HEK293 (cell line): Measurements from ENCODE around the gene VEGFA.

ENCODE experiments used
- CTCF ChIA-PET: fragments of 350-600 bp; formaldehyde crosslinking; extraction: SDS; loops from one replicate; lab custom pipeline; 2021; ENCODE audit warnings: antibody characterized with exemption; lab: Yijun Ruan, JAX
- POLR2A ChIA-PET: fragments of 300-600 bp; formaldehyde crosslinking; extraction: SDS; loops from one replicate; lab custom pipeline; 2020; ENCODE audit warnings: antibody characterized with exemption, inconsistent platforms; lab: Yijun Ruan, JAX
- H3K27ac ChIP-seq: fragments of 200-500 bp; sonication (Bioruptor generic); 2 replicates; pipeline ENCODE4 v1.5.1; 2014; ENCODE audit warnings: low read depth, low read length, control low read depth, inconsistent platforms; ENCODE audit errors: extremely low read depth
- H3K36me3 ChIP-seq, 2 experiments: fragments of 200-500 bp in 1 of 2; sonication (Bioruptor generic) in 1 of 2; 1 replicate in 1 of 2; 2 replicates in 1 of 2; pipeline ENCODE4 v1.5.1; 2014 to 2017; ENCODE audit warnings: inconsistent platforms in 2 of 2, low read length in 2 of 2; ENCODE audit not compliant: control insufficient read depth in 2 of 2, insufficient read depth in 1 of 2
- H3K4me1 ChIP-seq: fragments of 200-500 bp; sonication (Bioruptor generic); 2 replicates; pipeline ENCODE4 v1.5.1; 2014; ENCODE audit warnings: mild to moderate bottlenecking, low read length, inconsistent platforms; ENCODE audit not compliant: control insufficient read depth, insufficient read depth
- H3K4me3 ChIP-seq: 2 replicates; pipeline ENCODE4 v1.5.1; 2011; ENCODE audit warnings: low read depth, mild to moderate bottlenecking, control low read depth, low read length, moderate library complexity
- H3K9me3 ChIP-seq: fragments of 200-500 bp; sonication (Bioruptor generic); 2 replicates; pipeline ENCODE4 v1.5.1; 2014; ENCODE audit warnings: low read depth, low read length, inconsistent platforms; ENCODE audit not compliant: control insufficient read depth, insufficient read depth
- HOXA7 ChIP-seq: sonication (generic); formaldehyde crosslinking; IDR thresholded peaks from 2 replicates; pipeline ENCODE4 v1.8.1; 2022; ENCODE audit warnings: missing genetic modification reagents, borderline replicate concordance
- KLF9 ChIP-seq: fragments of 450-650 bp; formaldehyde crosslinking; IDR thresholded peaks from 2 replicates; pipeline ENCODE4 v1.5.1; 2016; ENCODE audit warnings: missing biosample characterization, missing genetic modification characterization, low read depth
- PRDM1 ChIP-seq: fragments of 450-650 bp; formaldehyde crosslinking; IDR thresholded peaks from 2 replicates; pipeline ENCODE4; 2016; ENCODE audit warnings: missing biosample characterization, missing genetic modification characterization
- PRDM6 ChIP-seq: fragments of 450-650 bp; formaldehyde crosslinking; IDR thresholded peaks from 2 replicates; pipeline ENCODE4 v1.5.1; 2017; ENCODE audit warnings: missing biosample characterization, missing genetic modification characterization
- RBAK ChIP-seq: fragments of 450-650 bp; formaldehyde crosslinking; IDR thresholded peaks from 2 replicates; pipeline ENCODE4 v1.5.1; 2016; ENCODE audit warnings: missing biosample characterization, missing genetic modification characterization
- SCRT2 ChIP-seq: fragments of 450-650 bp; formaldehyde crosslinking; IDR thresholded peaks from 2 replicates; pipeline ENCODE4 v1.5.1; 2016; ENCODE audit warnings: missing biosample characterization, missing genetic modification characterization
- SP7 ChIP-seq: fragments of 450-650 bp; formaldehyde crosslinking; IDR thresholded peaks from 2 replicates; pipeline ENCODE4 v1.5.1; 2016; ENCODE audit warnings: missing biosample characterization, missing genetic modification characterization
- TCF7L2 ChIP-seq: IDR thresholded peaks from 2 replicates; pipeline ENCODE4 v1.6.1; 2011; ENCODE audit warnings: low read depth, mild to moderate bottlenecking, inconsistent platforms, low read length, moderate library complexity, borderline replicate concordance
- WT1 ChIP-seq: fragments of 450-650 bp; formaldehyde crosslinking; IDR thresholded peaks from 2 replicates; pipeline ENCODE4 v1.5.1; 2016; ENCODE audit warnings: missing biosample characterization, missing genetic modification characterization
- YY1 ChIP-seq: fragments of 450-650 bp; formaldehyde crosslinking; IDR thresholded peaks from 2 replicates; pipeline ENCODE4 v1.5.1; 2018; ENCODE audit warnings: missing biosample characterization, missing genetic modification characterization
- ZBTB20 ChIP-seq: fragments of 450-650 bp; formaldehyde crosslinking; IDR thresholded peaks from 2 replicates; pipeline ENCODE4 v1.5.1; 2016; ENCODE audit warnings: missing biosample characterization, missing genetic modification characterization
- ZFP69B ChIP-seq: fragments of 450-650 bp; formaldehyde crosslinking; IDR thresholded peaks from 2 replicates; pipeline ENCODE4 v1.5.1; 2016; ENCODE audit warnings: missing biosample characterization, missing genetic modification characterization
- ZNF155 ChIP-seq: fragments of 450-650 bp; formaldehyde crosslinking; IDR thresholded peaks from 2 replicates; pipeline ENCODE4 v1.5.1; 2016; ENCODE audit warnings: missing biosample characterization, missing genetic modification characterization
- ZNF202 ChIP-seq: fragments of 450-650 bp; formaldehyde crosslinking; IDR thresholded peaks from 2 replicates; pipeline ENCODE4 v1.5.1; 2016; ENCODE audit warnings: missing biosample characterization, missing genetic modification characterization, borderline replicate concordance
- ZNF24 ChIP-seq: fragments of 450-650 bp; formaldehyde crosslinking; IDR thresholded peaks from 2 replicates; pipeline ENCODE4 v1.5.1; 2016; ENCODE audit warnings: missing biosample characterization, missing genetic modification characterization
- ZNF48 ChIP-seq: fragments of 450-650 bp; formaldehyde crosslinking; IDR thresholded peaks from 2 replicates; pipeline ENCODE4 v1.5.1; 2016; ENCODE audit warnings: missing biosample characterization, missing genetic modification characterization
- ZNF555 ChIP-seq: fragments of 450-650 bp; formaldehyde crosslinking; conservative IDR thresholded peaks from 2 replicates; pipeline ENCODE4 v1.5.1; 2017; ENCODE audit warnings: missing biosample characterization, mild to moderate bottlenecking, missing genetic modification characterization, inconsistent platforms
- ZNF600 ChIP-seq: fragments of 450-650 bp; formaldehyde crosslinking; IDR thresholded peaks from 2 replicates; pipeline ENCODE4 v1.5.1; 2016; ENCODE audit warnings: missing biosample characterization, missing genetic modification characterization
- ZNF610 ChIP-seq: fragments of 450-650 bp; formaldehyde crosslinking; IDR thresholded peaks from 2 replicates; pipeline ENCODE4 v1.5.1; 2016; ENCODE audit warnings: missing biosample characterization, missing genetic modification characterization, borderline replicate concordance
- ZNF704 ChIP-seq: fragments of 450-650 bp; formaldehyde crosslinking; IDR thresholded peaks from 2 replicates; pipeline ENCODE4 v1.5.1; 2016; ENCODE audit warnings: missing biosample characterization, missing genetic modification characterization
- ZNF76 ChIP-seq: fragments of 450-650 bp; formaldehyde crosslinking; IDR thresholded peaks from 2 replicates; pipeline ENCODE4; 2016; ENCODE audit warnings: low read depth, missing biosample characterization, missing genetic modification characterization, borderline replicate concordance
- ZNF792 ChIP-seq: fragments of 450-650 bp; formaldehyde crosslinking; IDR thresholded peaks from 2 replicates; pipeline ENCODE4 v1.5.1; 2016; ENCODE audit warnings: missing biosample characterization, missing genetic modification characterization
- ZSCAN23 ChIP-seq: fragments of 450-650 bp; formaldehyde crosslinking; IDR thresholded peaks from 2 replicates; pipeline ENCODE4 v1.5.1; 2016; ENCODE audit warnings: missing biosample characterization, missing genetic modification characterization
- ZSCAN30 ChIP-seq: fragments of 450-650 bp; IDR thresholded peaks from 2 replicates; pipeline ENCODE4 v1.5.1; 2018; ENCODE audit warnings: missing biosample characterization, mild to moderate bottlenecking, missing genetic modification characterization, moderate library complexity
- ZSCAN5A ChIP-seq: fragments of 450-650 bp; formaldehyde crosslinking; IDR thresholded peaks from 2 replicates; pipeline ENCODE4 v1.5.1; 2016; ENCODE audit warnings: missing biosample characterization, missing genetic modification characterization
- TF ChIP-seq, protein P1 (sequence below): fragments of 450-650 bp; formaldehyde crosslinking; IDR thresholded peaks from 2 replicates; pipeline ENCODE4 v1.5.1; 2016; ENCODE audit warnings: missing biosample characterization, missing genetic modification characterization
- TF ChIP-seq, protein P2 (sequence below): fragments of 450-650 bp; formaldehyde crosslinking; IDR thresholded peaks from 2 replicates; pipeline ENCODE4 v1.5.1; 2016; ENCODE audit warnings: missing biosample characterization, missing genetic modification characterization, borderline replicate concordance

VEGFA gene

GRCh38 chr6:43771210-43771857 is 1.3 kb downstream of the VEGFA start (continued):
- TF ChIP-seq PRDM6 (tag by site-specific recombination) = no peak
- TF ChIP-seq, protein P1, sequence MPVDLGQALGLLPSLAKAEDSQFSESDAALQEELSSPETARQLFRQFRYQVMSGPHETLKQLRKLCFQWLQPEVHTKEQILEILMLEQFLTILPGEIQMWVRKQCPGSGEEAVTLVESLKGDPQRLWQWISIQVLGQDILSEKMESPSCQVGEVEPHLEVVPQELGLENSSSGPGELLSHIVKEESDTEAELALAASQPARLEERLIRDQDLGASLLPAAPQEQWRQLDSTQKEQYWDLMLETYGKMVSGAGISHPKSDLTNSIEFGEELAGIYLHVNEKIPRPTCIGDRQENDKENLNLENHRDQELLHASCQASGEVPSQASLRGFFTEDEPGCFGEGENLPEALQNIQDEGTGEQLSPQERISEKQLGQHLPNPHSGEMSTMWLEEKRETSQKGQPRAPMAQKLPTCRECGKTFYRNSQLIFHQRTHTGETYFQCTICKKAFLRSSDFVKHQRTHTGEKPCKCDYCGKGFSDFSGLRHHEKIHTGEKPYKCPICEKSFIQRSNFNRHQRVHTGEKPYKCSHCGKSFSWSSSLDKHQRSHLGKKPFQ = no peak
- TF ChIP-seq ZNF76 (tag by site-specific recombination) = no peak
- no peak for TF ChIP-seq ZNF704 (tag by site-specific recombination)
- no peak for TF ChIP-seq ZNF792 (tag by site-specific recombination)
- no peak for TF ChIP-seq SCRT2 (tag by site-specific recombination)
- no peak for TF ChIP-seq WT1 (tag by site-specific recombination)
- no peak for TF ChIP-seq ZNF48
- peak; percentile 81 for TF ChIP-seq SP7
- no peak for TF ChIP-seq TCF7L2
- TF ChIP-seq ZSCAN30 (tag by site-specific recombination) = peak; percentile 57
- no peak for TF ChIP-seq HOXA7
- no peak for TF ChIP-seq ZNF155 (tag by site-specific recombination)

DNA sequence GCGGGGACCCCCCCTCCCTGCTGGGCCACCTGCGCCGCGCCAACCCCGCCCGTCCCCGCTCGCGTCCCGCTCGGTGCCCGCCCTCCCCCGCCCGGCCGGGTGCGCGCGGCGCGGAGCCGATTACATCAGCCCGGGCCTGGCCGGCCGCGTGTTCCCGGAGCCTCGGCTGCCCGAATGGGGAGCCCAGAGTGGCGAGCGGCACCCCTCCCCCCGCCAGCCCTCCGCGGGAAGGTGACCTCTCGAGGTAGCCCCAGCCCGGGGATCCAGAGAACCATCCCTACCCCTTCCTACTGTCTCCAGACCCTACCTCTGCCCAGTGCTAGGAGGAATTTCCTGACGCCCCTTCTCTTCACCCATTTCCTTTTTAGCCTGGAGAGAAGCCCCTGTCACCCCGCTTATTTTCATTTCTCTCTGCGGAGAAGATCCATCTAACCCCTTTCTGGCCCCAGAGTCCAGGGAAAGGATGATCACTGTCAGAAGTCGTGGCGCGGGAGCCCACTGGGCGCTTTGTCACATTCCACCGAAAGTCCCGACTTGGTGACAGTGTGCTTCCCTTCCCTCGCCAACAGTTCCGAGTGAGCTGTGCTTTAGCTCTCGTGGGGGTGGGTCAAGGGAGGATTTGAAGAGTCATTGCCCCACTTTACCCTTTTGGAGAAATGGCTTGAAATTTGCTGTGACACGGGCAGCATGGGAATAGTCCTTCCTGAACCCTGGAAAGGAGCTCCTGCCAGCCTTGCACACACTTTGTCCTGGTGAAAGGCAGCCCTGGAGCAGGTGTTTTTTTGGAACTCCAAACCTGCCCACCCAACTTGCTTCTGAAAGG is 2.1 kb downstream of the VEGFA start:
- peaks cover 4% of the 10 kb centered on the region for H3K4me1 ChIP-seq
- H3K9me3 ChIP-seq = no peaks in the 10 kb centered on the region
- H3K36me3 ChIP-seq = peaks cover 0 to 23% of the 10 kb centered on the region in 2 experiments; a peak in 1 of 3 replicates
- H3K27ac ChIP-seq = peak overlapping the region; percentile 82
- CTCF ChIA-PET = interaction anchor here (0.6 to 4.4 kb wide), 26 partner anchors 9 to 870 kb away, joined by 3 to 48 read pairs (median 4); no protein-coding TSS in a partner anchor
- POLR2A ChIA-PET = interaction anchor here (0.7 to 2.0 kb wide), 7 partner anchors 14 to 301 kb away, joined by 3 to 8 read pairs (median 4); no protein-coding TSS in a partner anchor
- H3K4me3 ChIP-seq = peak overlapping the region; percentile 84
- TF ChIP-seq, protein P2, sequence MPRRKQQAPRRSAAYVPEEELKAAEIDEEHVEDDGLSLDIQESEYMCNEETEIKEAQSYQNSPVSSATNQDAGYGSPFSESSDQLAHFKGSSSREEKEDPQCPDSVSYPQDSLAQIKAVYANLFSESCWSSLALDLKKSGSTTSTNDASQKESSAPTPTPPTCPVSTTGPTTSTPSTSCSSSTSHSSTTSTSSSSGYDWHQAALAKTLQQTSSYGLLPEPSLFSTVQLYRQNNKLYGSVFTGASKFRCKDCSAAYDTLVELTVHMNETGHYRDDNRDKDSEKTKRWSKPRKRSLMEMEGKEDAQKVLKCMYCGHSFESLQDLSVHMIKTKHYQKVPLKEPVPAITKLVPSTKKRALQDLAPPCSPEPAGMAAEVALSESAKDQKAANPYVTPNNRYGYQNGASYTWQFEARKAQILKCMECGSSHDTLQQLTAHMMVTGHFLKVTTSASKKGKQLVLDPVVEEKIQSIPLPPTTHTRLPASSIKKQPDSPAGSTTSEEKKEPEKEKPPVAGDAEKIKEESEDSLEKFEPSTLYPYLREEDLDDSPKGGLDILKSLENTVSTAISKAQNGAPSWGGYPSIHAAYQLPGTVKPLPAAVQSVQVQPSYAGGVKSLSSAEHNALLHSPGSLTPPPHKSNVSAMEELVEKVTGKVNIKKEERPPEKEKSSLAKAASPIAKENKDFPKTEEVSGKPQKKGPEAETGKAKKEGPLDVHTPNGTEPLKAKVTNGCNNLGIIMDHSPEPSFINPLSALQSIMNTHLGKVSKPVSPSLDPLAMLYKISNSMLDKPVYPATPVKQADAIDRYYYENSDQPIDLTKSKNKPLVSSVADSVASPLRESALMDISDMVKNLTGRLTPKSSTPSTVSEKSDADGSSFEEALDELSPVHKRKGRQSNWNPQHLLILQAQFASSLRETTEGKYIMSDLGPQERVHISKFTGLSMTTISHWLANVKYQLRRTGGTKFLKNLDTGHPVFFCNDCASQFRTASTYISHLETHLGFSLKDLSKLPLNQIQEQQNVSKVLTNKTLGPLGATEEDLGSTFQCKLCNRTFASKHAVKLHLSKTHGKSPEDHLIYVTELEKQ (tag by site-specific recombination) = no peak
- 0 out of 2 replicates have a peak, but pooled peaks have one; percentile 32 for TF ChIP-seq ZNF600 (tag by site-specific recombination)
- 0 out of 2 replicates have a peak, but pooled peaks have one; percentile 24 for TF ChIP-seq ZSCAN23 (tag by site-specific recombination)
- no peak for TF ChIP-seq RBAK
- no peak for TF ChIP-seq ZNF555 (tag by site-specific recombination)
- peak; percentile 54; the same call in 1 of the 2 replicates for TF ChIP-seq ZNF610 (tag by site-specific recombination)
- TF ChIP-seq PRDM1 (tag by site-specific recombination) = peak; percentile 75
- no peak for TF ChIP-seq KLF9 (tag by site-specific recombination)
- TF ChIP-seq ZNF202 (tag by site-specific recombination) = no peak
- 0 out of 2 replicates have a peak, but pooled peaks have one; percentile 18 for TF ChIP-seq ZBTB20 (tag by site-specific recombination)
- TF ChIP-seq ZSCAN30 (tag by site-specific recombination) = peak; percentile 37; the same call in 1 of the 2 replicates
- 0 out of 2 replicates have a peak, but pooled peaks have one; percentile 8 for TF ChIP-seq ZFP69B (tag by site-specific recombination)
- peak; percentile 56; the same call in 1 of the 2 replicates for TF ChIP-seq YY1
- TF ChIP-seq ZSCAN5A (tag by site-specific recombination) = no peak
- 0 out of 2 replicates have a peak, but pooled peaks have one; percentile 9 for TF ChIP-seq ZNF24 (tag by site-specific recombination)
